Liver (tissue), 9 donors: ENCODE measurements around the gene WLS. TPM values are rescaled to one million over a fixed set of nuclear protein-coding genes. Genes with fewer than 3 reads are reported as not detected.

ENCODE experiments used
- DNase-seq: peaks from one replicate; pipeline ENCODE4 v3.0.0-alpha.2; 2017; ENCODE audit warnings: low spot score
- H3K27ac ChIP-seq, 2 donors: one replicate each; pipeline ENCODE4 v1.7.0; 2013; ENCODE audit warnings: inconsistent platforms in 2 of 2, low read length in 2 of 2, control low read depth in 1 of 2, low read depth in 1 of 2, mild to moderate bottlenecking in 1 of 2
- H3K27me3 ChIP-seq, 4 donors: one replicate each; pipeline versions ENCODE4 v1.6.1 to v1.7.0; 2013; ENCODE audit warnings: low read length in 3 of 4, inconsistent platforms in 1 of 4, mild to moderate bottlenecking in 1 of 4, moderate library complexity in 1 of 4; ENCODE audit not compliant: control insufficient read depth in 4 of 4, insufficient read depth in 4 of 4
- H3K36me3 ChIP-seq, 4 donors: one replicate each; pipeline versions ENCODE4 v1.6.1 to v1.7.0; 2013; ENCODE audit warnings: low read length in 3 of 4, mild to moderate bottlenecking in 3 of 4, low read depth in 1 of 4, moderate library complexity in 1 of 4; ENCODE audit not compliant: control insufficient read depth in 4 of 4, insufficient read depth in 3 of 4
- H3K4me1 ChIP-seq, 4 donors: one replicate each; pipeline versions ENCODE4 v1.6.1 to v1.7.0; 2013; ENCODE audit warnings: low read length in 3 of 4, mild to moderate bottlenecking in 3 of 4, moderate library complexity in 1 of 4; ENCODE audit not compliant: control insufficient read depth in 4 of 4, insufficient read depth in 4 of 4
- H3K4me3 ChIP-seq, 3 donors: one replicate each; pipeline versions ENCODE4 v1.6.1 to v1.7.0; 2013; ENCODE audit warnings: low read length in 3 of 3, control low read depth in 1 of 3, low read depth in 1 of 3, mild to moderate bottlenecking in 1 of 3
- H3K9ac ChIP-seq, 2 donors: one replicate each; pipeline ENCODE4 v1.7.0; 2013; ENCODE audit warnings: low read length in 2 of 2, mild to moderate bottlenecking in 2 of 2, moderate library complexity in 2 of 2, control low read depth in 1 of 2, low read depth in 1 of 2
- H3K9me3 ChIP-seq, 4 donors: one replicate each; pipeline versions ENCODE4 v1.6.1 to v1.7.0; 2013; ENCODE audit warnings: low read length in 3 of 4; ENCODE audit not compliant: control insufficient read depth in 4 of 4
- EGR1 ChIP-seq, 2 donors: IDR thresholded peaks; 2 replicates each; pipeline ENCODE4 v1.6.1; 2016 to 2018; ENCODE audit warnings: antibody characterized with exemption in 2 of 2, low read depth in 2 of 2
- FOXA1 ChIP-seq: IDR thresholded peaks from 2 replicates; pipeline ENCODE4 v1.6.1; 2016; ENCODE audit warnings: antibody characterized with exemption
- FOXA2 ChIP-seq: IDR thresholded peaks from 2 replicates; pipeline ENCODE4 v1.6.1; 2016; ENCODE audit warnings: antibody characterized with exemption
- GABPA ChIP-seq, 2 donors: IDR thresholded peaks in 1 of 2; conservative IDR thresholded peaks in 1 of 2; 2 replicates each; pipeline ENCODE4 v1.6.1; 2016; ENCODE audit warnings: antibody characterized with exemption in 2 of 2, mild to moderate bottlenecking in 1 of 2, moderate library complexity in 1 of 2
- HNF4A ChIP-seq, 2 donors: conservative IDR thresholded peaks; 2 replicates each; pipeline ENCODE4 v1.6.1; 2016; ENCODE audit warnings: antibody characterized with exemption in 2 of 2, mild to moderate bottlenecking in 2 of 2
- HNF4G ChIP-seq: IDR thresholded peaks from 2 replicates; pipeline ENCODE4 v1.6.1; 2016; ENCODE audit warnings: antibody characterized with exemption
- JUND ChIP-seq, 2 donors: IDR thresholded peaks; 2 replicates each; pipeline ENCODE4 v1.6.1; 2016; ENCODE audit warnings: antibody characterized with exemption in 2 of 2
- MAX ChIP-seq: IDR thresholded peaks from 2 replicates; pipeline ENCODE4 v1.6.1; 2016; ENCODE audit warnings: antibody characterized with exemption
- NR2F2 ChIP-seq: IDR thresholded peaks from 2 replicates; pipeline ENCODE4 v1.6.1; 2016; ENCODE audit warnings: antibody characterized with exemption
- RAD21 ChIP-seq, 2 donors: IDR thresholded peaks; 2 replicates each; pipeline ENCODE4 v1.6.1; 2016; ENCODE audit warnings: antibody characterized with exemption in 2 of 2, mild to moderate bottlenecking in 2 of 2
- RXRA ChIP-seq, 2 donors: IDR thresholded peaks; 2 replicates each; pipeline ENCODE4 v1.6.1; 2017 to 2018; ENCODE audit warnings: antibody characterized with exemption in 2 of 2, mild to moderate bottlenecking in 1 of 2
- SP1 ChIP-seq: IDR thresholded peaks from 2 replicates; pipeline ENCODE4 v1.6.1; 2018; ENCODE audit warnings: antibody characterized with exemption, mild to moderate bottlenecking
- TAF1 ChIP-seq: conservative IDR thresholded peaks from 2 replicates; pipeline ENCODE4 v1.6.1; 2016; ENCODE audit warnings: antibody characterized with exemption, mild to moderate bottlenecking
- YY1 ChIP-seq: IDR thresholded peaks from 2 replicates; pipeline ENCODE4 v1.6.1; 2016; ENCODE audit warnings: antibody characterized with exemption, mild to moderate bottlenecking
- ZBTB33 ChIP-seq: IDR thresholded peaks from 2 replicates; pipeline ENCODE4 v1.6.1; 2016; ENCODE audit warnings: antibody characterized with exemption
- WGBS: extraction: QIAGEN DNeasy Blood & Tissue Kit; methylation state at CpG from one replicate; pipeline ENCODE4 v1.1.7; 2013; 5-methylcytosine and 5-hydroxymethylcytosine counted together
- polyA plus RNA-seq, 2 donors: library from polyadenylated mRNA; stranded (reverse) in 1 of 2; unstranded in 1 of 2; fragments of 200-250 nt in 1 of 2; fragments of >200 nt in 1 of 2; fragmentation: Nextera tagmentation in 1 of 2; extraction: Ambion mirVana in 1 of 2; gene quantifications; one replicate each; pipeline versions ENCODE4 v1.2.1 to v1.2.3, GENCODE V29; 2013 to 2015
- total RNA-seq, 2 donors: library from RNA; depleted of rRNA; stranded (reverse); fragments of >200 nt; gene quantifications; one replicate each; pipeline ENCODE4 v1.2.3, GENCODE V29; 2014
- TF ChIP-seq, protein P1 (sequence below): fragments of 150-350 bp; IDR thresholded peaks from 2 replicates; pipeline ENCODE4 v1.5.1; 2017; ENCODE audit warnings: improper control_type of control experiment, low read depth, low read length; ENCODE audit not compliant: missing input control
- TF ChIP-seq, protein P2 (sequence below): IDR thresholded peaks from 2 replicates; pipeline ENCODE4 v1.6.1; 2016; ENCODE audit warnings: antibody characterized with exemption
- TF ChIP-seq, protein P3 (sequence below): IDR thresholded peaks from 2 replicates; pipeline ENCODE4 v1.6.1; 2016; ENCODE audit warnings: antibody characterized with exemption, mild to moderate bottlenecking
- donor health status: healthy.
- donor health status: healthy.
- donor health status: healthy.
- donor health status: healthy.
- donor health status: healthy.

The WLS gene
- total and polyA plus RNA-seq, 4 donors = 3.2 to 12.5 (median 7.7) TPM

- H3K4me1 ChIP-seq = no peaks in the 10 kb centered on the region
- no peak overlapping the region for H3K27ac ChIP-seq
- no peaks in the 10 kb centered on the region for H3K27me3 ChIP-seq
- H3K9ac ChIP-seq = no peak overlapping the region
- TF ChIP-seq YY1 = no peak
- no peak for TF ChIP-seq EGR1 (IDR thresholded peaks at IDR 0.05; ENCODE audit: low read depth in 2 of 2)
- TF ChIP-seq, protein P1, sequence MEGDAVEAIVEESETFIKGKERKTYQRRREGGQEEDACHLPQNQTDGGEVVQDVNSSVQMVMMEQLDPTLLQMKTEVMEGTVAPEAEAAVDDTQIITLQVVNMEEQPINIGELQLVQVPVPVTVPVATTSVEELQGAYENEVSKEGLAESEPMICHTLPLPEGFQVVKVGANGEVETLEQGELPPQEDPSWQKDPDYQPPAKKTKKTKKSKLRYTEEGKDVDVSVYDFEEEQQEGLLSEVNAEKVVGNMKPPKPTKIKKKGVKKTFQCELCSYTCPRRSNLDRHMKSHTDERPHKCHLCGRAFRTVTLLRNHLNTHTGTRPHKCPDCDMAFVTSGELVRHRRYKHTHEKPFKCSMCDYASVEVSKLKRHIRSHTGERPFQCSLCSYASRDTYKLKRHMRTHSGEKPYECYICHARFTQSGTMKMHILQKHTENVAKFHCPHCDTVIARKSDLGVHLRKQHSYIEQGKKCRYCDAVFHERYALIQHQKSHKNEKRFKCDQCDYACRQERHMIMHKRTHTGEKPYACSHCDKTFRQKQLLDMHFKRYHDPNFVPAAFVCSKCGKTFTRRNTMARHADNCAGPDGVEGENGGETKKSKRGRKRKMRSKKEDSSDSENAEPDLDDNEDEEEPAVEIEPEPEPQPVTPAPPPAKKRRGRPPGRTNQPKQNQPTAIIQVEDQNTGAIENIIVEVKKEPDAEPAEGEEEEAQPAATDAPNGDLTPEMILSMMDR = no peak
- TF ChIP-seq, protein P2, sequence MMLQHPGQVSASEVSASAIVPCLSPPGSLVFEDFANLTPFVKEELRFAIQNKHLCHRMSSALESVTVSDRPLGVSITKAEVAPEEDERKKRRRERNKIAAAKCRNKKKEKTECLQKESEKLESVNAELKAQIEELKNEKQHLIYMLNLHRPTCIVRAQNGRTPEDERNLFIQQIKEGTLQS = no peak
- TF ChIP-seq TAF1 = no peak
- TF ChIP-seq RAD21 (IDR thresholded peaks at IDR 0.05) = no peak
- H3K4me3 ChIP-seq = no peak overlapping the region
- no peak for DNase-seq
- H3K9me3 ChIP-seq = no peaks in the 10 kb centered on the region
- no peaks in the 10 kb centered on the region for H3K36me3 ChIP-seq
- 96% methylated on average over 2 of the region's 2 CpGs for WGBS
Measured at GRCh38 chr1:68191717-68192116, 40.6 kb downstream of the WLS start.

DNA sequence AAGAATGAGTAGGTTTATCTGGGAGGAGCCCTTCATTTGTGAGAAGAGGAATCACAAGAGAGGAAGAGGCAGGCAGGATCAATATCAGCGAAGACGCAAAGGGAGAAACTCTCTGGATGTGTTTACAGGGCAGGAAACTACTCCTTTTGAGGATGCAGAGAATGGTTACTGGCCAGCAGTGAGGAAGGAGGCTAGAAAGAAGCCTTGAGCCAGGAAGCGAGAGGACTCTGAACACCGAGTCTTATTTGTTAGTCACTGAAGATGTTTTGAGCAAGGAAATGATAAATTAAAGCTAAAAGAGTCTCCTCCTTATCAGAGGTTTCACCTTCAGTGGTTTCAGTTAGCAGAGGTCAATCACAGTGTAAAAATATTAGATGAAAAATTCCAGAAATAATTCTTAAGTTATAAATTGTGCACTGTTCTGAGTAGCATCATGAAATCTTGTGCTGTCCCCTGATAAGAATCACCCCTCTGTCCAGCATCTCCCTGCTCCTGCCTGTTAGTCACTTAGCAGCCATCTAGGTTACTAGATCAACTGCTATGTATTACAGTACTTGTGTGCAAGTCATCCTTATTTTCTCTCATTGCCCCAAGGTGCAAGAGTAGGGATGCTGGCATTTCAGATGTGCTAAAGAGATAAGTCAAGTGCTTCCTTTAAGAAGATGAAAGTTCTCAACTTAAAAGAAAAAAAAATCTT lies 43.5 kb downstream of the WLS start:
- no peak for DNase-seq
- H3K27me3 ChIP-seq = no peaks in the 10 kb centered on the region
- H3K9me3 ChIP-seq = no peaks in the 10 kb centered on the region
- H3K4me1 ChIP-seq = no peaks in the 10 kb centered on the region
- H3K9ac ChIP-seq = no peak overlapping the region
- no peaks in the 10 kb centered on the region for H3K36me3 ChIP-seq
- no peak overlapping the region for H3K4me3 ChIP-seq
- no peak for TF ChIP-seq TAF1
- TF ChIP-seq GABPA (IDR thresholded peaks at IDR 0.05 in 1 of 2, conservative IDR thresholded peaks at IDR 0.05 in 1 of 2) = no peak
- TF ChIP-seq SP1 = no peak
- TF ChIP-seq FOXA2 = no peak
- TF ChIP-seq EGR1 (IDR thresholded peaks at IDR 0.05; ENCODE audit: low read depth in 2 of 2) = no peak
- TF ChIP-seq, protein P2 = no peak
- no peak for TF ChIP-seq ZBTB33
- no peak for TF ChIP-seq NR2F2
- no peak for TF ChIP-seq YY1
- TF ChIP-seq, protein P1 = no peak
- TF ChIP-seq JUND (IDR thresholded peaks at IDR 0.05) = no peak
- no peak for TF ChIP-seq FOXA1
- no peak for TF ChIP-seq MAX
- no peak for TF ChIP-seq RAD21 (IDR thresholded peaks at IDR 0.05)
- no peak for TF ChIP-seq HNF4G
- no peak for TF ChIP-seq RXRA (IDR thresholded peaks at IDR 0.05)
- no peak for TF ChIP-seq HNF4A (conservative IDR thresholded peaks at IDR 0.05)
- TF ChIP-seq, protein P3, sequence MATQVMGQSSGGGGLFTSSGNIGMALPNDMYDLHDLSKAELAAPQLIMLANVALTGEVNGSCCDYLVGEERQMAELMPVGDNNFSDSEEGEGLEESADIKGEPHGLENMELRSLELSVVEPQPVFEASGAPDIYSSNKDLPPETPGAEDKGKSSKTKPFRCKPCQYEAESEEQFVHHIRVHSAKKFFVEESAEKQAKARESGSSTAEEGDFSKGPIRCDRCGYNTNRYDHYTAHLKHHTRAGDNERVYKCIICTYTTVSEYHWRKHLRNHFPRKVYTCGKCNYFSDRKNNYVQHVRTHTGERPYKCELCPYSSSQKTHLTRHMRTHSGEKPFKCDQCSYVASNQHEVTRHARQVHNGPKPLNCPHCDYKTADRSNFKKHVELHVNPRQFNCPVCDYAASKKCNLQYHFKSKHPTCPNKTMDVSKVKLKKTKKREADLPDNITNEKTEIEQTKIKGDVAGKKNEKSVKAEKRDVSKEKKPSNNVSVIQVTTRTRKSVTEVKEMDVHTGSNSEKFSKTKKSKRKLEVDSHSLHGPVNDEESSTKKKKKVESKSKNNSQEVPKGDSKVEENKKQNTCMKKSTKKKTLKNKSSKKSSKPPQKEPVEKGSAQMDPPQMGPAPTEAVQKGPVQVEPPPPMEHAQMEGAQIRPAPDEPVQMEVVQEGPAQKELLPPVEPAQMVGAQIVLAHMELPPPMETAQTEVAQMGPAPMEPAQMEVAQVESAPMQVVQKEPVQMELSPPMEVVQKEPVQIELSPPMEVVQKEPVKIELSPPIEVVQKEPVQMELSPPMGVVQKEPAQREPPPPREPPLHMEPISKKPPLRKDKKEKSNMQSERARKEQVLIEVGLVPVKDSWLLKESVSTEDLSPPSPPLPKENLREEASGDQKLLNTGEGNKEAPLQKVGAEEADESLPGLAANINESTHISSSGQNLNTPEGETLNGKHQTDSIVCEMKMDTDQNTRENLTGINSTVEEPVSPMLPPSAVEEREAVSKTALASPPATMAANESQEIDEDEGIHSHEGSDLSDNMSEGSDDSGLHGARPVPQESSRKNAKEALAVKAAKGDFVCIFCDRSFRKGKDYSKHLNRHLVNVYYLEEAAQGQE = no peak
- 80% methylated on average over 4 of the region's 4 CpGs for WGBS
- no peak overlapping the region for H3K27ac ChIP-seq
